ENCODE results near the gene VWA5B1.

The VWA5B1 gene

DNA sequence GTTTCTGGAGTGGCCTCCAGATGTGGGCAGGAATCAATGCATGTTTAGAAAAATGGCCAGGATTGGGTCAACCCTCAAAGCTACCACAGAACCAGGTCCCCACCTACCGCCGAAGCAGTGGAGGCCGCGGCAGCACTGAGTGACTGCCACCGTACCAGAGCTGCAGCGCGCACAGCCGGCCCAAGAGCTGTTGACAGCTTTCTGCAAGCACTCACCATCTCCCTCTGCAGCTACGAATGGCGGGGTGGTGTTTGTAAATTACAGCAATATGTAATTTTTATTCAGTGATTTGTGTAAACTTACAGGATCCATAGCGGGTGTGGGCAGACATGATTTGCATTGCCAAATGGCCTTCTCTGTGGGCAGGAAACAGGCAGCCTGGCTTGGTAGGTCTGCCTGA is 98.9 kb downstream of the VWA5B1 start:
- H3K4me3 ChIP-seq (ENCODE audit: low read depth, low read length), result no peak overlapping the region
- in situ Hi-C loops (cut with HindIII; ENCODE audit: low sequenced_read_pairs), result no loop called here
- TF ChIP-seq, protein P1, sequence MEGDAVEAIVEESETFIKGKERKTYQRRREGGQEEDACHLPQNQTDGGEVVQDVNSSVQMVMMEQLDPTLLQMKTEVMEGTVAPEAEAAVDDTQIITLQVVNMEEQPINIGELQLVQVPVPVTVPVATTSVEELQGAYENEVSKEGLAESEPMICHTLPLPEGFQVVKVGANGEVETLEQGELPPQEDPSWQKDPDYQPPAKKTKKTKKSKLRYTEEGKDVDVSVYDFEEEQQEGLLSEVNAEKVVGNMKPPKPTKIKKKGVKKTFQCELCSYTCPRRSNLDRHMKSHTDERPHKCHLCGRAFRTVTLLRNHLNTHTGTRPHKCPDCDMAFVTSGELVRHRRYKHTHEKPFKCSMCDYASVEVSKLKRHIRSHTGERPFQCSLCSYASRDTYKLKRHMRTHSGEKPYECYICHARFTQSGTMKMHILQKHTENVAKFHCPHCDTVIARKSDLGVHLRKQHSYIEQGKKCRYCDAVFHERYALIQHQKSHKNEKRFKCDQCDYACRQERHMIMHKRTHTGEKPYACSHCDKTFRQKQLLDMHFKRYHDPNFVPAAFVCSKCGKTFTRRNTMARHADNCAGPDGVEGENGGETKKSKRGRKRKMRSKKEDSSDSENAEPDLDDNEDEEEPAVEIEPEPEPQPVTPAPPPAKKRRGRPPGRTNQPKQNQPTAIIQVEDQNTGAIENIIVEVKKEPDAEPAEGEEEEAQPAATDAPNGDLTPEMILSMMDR (IDR thresholded peaks at IDR 0.05; ENCODE audit: low read depth, low read length, missing control alignments), result no peak
- no peak for DNase-seq (ENCODE audit: low read depth)

DNA sequence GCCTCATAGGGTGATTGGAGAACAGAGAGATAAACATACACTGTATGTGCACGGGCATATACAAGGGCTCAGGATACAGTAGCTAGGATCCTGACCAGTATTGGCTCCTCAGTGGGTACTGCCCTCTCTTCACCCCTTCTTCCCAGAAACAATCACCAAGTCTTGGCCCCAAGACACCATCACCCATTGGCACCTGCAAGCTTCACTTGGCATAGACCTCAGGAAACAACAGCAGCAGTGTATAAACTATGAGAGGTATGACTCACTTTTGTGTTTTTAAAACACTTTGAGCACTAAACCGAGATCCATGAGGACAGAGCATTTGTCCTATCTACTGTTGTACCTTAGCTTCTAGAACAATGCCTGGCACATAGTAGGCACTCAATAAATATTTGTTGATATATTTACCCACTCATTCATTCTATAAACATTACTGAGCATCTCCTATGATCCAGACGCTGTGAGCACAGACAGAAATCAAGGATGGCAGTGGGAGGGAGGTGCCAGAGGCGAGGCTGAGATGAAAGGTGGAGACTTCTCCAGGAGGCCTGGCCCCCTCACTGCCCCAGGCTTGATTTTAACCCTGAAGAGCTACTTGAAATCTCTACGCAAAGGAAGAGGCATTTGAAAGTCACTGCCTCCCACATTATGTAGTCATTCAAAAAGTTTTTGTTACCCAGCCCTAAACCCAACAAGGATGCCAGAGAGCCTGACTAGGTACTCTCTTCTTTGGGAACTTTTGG is 100.1 kb downstream of the VWA5B1 start:
- H3K4me3 ChIP-seq (ENCODE audit: low read depth, low read length), result no peak overlapping the region
- in situ Hi-C loops (cut with HindIII; ENCODE audit: low sequenced_read_pairs), result no loop called here
- TF ChIP-seq, protein P1 (IDR thresholded peaks at IDR 0.05; ENCODE audit: low read depth, low read length, missing control alignments), result no peak
- no peak for DNase-seq (ENCODE audit: low read depth)

DNA sequence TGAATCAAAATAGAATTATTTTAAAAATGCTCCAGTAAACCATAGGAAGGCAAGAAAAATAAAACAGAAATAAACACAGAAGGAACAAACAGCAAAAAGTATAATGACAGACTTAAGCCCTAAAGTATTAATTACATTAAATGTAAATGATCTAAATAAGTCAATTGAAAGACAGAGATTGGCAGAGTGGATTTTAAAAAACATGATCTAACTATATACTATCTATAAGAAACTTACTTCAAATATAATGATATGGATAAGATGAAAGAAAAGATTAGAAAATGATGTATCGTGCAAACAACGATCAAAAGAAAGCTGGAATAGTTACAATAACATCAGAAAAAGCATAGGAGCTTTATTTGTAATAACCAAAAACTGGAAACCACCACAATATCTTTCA is 104.6 kb downstream of the VWA5B1 start:
- DNase-seq (ENCODE audit: low read depth), result no peak
- TF ChIP-seq, protein P1 (IDR thresholded peaks at IDR 0.05; ENCODE audit: low read depth, low read length, missing control alignments), result no peak
- in situ Hi-C loops (cut with HindIII; ENCODE audit: low sequenced_read_pairs), result no loop called here
- no peak overlapping the region for H3K4me3 ChIP-seq (ENCODE audit: low read depth, low read length)

DNA sequence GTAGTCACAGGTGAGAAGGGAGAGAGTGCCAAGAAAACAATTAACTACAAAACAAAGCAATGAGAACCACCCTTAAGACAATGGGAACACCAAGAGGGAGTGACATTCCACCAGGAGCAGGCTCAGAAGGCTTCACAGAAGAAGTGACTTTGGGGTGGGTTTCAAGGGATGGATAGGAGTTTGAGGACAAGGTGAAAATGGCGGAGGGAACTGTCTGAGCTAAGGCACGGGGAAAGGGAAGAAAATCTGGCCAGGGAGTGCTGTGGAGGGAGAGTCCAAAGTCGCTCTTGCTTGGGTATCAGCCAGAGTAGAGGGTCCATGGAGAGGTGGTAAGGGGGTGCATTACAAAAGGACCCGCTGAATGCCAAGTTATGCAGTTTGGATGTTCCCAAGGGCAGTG is 108.1 kb downstream of the VWA5B1 start:
- TF ChIP-seq, protein P1 (IDR thresholded peaks at IDR 0.05; ENCODE audit: low read depth, low read length, missing control alignments), result no peak
- no peak overlapping the region for H3K4me3 ChIP-seq (ENCODE audit: low read depth, low read length)
- in situ Hi-C loops (cut with HindIII; ENCODE audit: low sequenced_read_pairs), result no loop called here
- no peak for DNase-seq (ENCODE audit: low read depth)

DNA sequence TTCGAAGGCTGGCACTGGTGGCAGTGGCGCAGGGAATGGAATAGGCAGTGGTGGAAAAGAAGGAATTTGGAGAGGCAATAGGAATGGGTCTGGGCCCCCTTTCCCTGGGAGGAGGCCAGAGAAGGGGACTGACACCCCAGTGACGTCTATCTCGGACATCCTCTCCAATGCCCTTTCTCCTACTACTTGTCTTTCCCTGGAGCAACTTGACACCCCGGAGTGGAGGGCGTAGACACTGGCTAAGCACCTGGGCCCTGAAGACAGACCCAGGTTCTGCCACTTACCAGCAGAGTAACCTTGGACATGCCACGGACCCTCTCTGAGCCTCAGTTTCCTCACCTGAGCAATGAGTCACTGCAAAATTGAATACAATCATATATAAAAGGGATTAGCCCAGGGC is 108.5 kb downstream of the VWA5B1 start:
- no peak overlapping the region for H3K4me3 ChIP-seq (ENCODE audit: low read depth, low read length)
- TF ChIP-seq, protein P1 (IDR thresholded peaks at IDR 0.05; ENCODE audit: low read depth, low read length, missing control alignments), result no peak
- in situ Hi-C loops (cut with HindIII; ENCODE audit: low sequenced_read_pairs), result no loop called here
- no peak for DNase-seq (ENCODE audit: low read depth)

DNA sequence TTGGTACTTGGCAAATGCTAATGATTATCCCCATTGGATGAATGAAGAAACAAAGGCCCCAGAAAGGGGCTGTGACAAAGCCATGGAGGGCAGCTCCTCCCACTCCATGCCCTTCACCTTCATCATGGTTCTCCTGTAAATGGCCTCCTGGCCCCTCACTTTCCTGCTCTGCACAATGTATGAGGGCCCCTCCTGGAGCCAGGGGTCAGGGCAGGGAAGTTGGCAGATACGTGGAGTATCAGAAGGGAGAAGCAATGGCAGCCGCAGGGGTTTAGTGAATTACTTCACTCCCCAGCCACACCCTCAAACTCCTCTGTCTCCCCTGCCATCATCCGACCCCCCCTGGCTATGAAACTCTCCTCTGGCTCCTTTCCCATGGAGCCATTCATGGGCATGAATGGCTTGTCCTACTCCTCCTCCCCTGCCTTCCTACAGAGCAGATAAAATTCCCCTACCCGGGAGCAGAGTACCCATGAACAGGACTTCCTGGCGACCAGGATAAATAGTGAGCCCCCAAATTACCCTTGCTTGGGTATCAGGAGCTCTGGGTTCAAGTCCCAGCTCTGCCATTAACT is 109.0 kb downstream of the VWA5B1 start:
- in situ Hi-C loops (cut with HindIII; ENCODE audit: low sequenced_read_pairs), result loop anchor here (5.0 kb wide), 1 partner anchor 38 kb away; no protein-coding TSS in a partner anchor
- H3K4me3 ChIP-seq (ENCODE audit: low read depth, low read length), result no peak overlapping the region
- DNase-seq (ENCODE audit: low read depth), result no peak
- TF ChIP-seq, protein P1 (IDR thresholded peaks at IDR 0.05; ENCODE audit: low read depth, low read length, missing control alignments), result no peak

Data from astrocyte of the cerebellum (primary cell).